Activated naive CD8-positive, alpha-beta T cell treated with anti-CD3 and anti-CD28 coated beads, Interleukin-2, amount 50 U/mL, for 24 hours (primary cell): Measurements from ENCODE around the gene ADAT1.

ENCODE experiments used
- ATAC-seq: fragments of 150-1000 bp; cut with Tn5 transposase; one replicate; pipeline ENCODE4 v1.10.0; 2021
- DNase-seq: peaks from one replicate; pipeline ENCODE4 v3.0.0; 2021
- H3K27ac Mint-ChIP-seq: one replicate; pipeline ENCODE4 v1.8.0; 2021; ENCODE audit warnings: mild to moderate bottlenecking, mixed read lengths
- H3K27me3 Mint-ChIP-seq: one replicate; pipeline ENCODE4 v1.8.0; 2021; ENCODE audit warnings: mixed read lengths
- H3K36me3 Mint-ChIP-seq: one replicate; pipeline ENCODE4 v1.8.0; 2021; ENCODE audit warnings: low read depth, mixed read lengths
- H3K4me1 Mint-ChIP-seq: one replicate; pipeline ENCODE4 v1.8.0; 2021; ENCODE audit warnings: mixed read lengths
- H3K4me3 Mint-ChIP-seq: one replicate; pipeline ENCODE4 v1.8.0; 2021; ENCODE audit warnings: mild to moderate bottlenecking, moderate library complexity, mixed read lengths
- H3K9me3 Mint-ChIP-seq: one replicate; pipeline ENCODE4 v1.8.0; 2021; ENCODE audit warnings: mixed read lengths

The ADAT1 gene, protein sequence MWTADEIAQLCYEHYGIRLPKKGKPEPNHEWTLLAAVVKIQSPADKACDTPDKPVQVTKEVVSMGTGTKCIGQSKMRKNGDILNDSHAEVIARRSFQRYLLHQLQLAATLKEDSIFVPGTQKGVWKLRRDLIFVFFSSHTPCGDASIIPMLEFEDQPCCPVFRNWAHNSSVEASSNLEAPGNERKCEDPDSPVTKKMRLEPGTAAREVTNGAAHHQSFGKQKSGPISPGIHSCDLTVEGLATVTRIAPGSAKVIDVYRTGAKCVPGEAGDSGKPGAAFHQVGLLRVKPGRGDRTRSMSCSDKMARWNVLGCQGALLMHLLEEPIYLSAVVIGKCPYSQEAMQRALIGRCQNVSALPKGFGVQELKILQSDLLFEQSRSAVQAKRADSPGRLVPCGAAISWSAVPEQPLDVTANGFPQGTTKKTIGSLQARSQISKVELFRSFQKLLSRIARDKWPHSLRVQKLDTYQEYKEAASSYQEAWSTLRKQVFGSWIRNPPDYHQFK

DNA sequence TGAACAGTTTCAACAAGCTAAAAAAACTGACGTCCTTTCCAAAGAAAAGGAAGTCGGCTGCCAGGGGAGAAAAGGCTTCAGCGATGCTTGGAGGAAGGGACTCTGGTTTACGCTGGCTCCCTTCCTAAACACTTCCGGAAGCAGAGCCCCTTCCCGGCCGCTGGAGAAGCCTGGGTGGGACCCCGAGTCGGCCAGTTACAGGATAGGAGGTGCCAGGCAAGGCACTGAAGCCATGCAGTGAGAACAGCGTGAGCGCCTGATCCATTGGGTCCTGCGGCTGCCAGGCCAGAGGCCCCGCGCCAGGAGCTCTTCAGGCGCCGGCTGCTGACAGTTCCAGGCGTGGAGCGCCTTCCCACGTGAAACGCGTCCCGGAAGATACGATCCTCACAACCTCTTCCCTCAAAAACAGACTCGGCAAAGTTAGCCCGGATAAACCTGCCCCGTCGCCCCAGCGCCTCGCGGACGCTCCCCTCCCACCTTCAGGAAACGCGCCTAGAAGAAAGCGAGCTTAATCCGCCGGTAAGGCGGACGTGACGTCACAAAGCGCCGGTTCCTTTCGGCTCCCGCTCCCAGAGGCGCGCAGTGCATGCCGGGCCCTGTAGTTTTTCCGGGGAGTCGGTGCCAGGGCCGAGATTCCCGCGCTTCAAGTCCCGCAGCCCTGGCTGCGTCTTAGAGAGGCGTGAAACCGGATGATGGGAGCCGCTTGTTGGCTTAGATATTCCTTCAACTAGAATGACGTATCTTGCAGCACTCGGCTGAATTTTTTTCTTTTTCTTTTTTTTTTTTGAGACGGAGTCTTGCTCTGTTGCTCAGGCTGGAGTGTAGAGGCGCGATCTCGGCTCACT, at the start of gene ADAT1:
Gene ADAT1 (minus strand): TSS at position 521 of the 845 bp plus-strand sequence. CDS start 2,482 bp downstream, outside the sequence.
- ATAC-seq: peak; percentile 97
- peak within 1 kb of the TSS; percentile 95 for H3K4me3 Mint-ChIP-seq
- H3K4me1 Mint-ChIP-seq: peaks cover 39% of the 10 kb centered on the region
- no peaks in the 10 kb centered on the region for H3K9me3 Mint-ChIP-seq
- peak; percentile 97 for DNase-seq
- H3K27ac Mint-ChIP-seq: peak within 1 kb of the TSS; percentile 96
- H3K36me3 Mint-ChIP-seq: peaks cover 53% of the 10 kb centered on the region
- H3K27me3 Mint-ChIP-seq: no peaks in the 10 kb centered on the region

GRCh38 chr16:75667503-75667902, 44.4 kb upstream of the ADAT1 start:
- Mint-ChIP-seq H3K4me1 (no peaks in the 10 kb centered on the region), H3K4me3 (no peak overlapping the region), H3K36me3 (peaks cover under 1% of the 10 kb centered on the region), H3K9me3 (no peaks in the 10 kb centered on the region), H3K27ac (no peak overlapping the region), H3K27me3 (no peaks in the 10 kb centered on the region)
- no peak for ATAC-seq
- no peak for DNase-seq

DNA sequence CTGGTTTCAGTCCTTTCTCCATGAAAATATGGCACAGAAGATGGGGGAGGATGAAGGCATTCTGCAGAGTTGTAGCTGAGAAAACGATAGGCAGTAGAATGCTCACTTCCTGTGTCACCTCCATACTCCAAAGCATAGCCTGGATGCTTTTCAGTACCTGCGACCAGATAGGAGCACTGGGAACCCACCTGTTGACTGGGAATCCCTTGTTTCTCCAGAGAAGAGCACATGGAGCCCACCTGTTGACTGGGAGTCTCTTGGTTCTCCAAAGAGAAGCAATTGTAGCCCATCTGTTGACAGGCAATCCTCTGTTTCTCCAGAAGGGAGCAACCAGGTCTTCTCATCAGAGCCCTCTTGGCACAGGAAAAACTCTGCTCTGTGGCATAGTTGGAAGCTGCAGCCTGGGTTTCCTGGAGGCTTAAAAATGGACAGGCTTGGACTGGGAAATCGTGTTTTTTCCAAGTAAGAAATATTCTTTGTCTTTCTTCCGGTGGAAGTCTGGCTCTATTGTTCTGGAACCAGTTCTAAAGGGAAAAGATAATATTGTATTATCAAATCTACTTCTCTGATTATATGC, 37.7 kb upstream of the ADAT1 start:
- H3K4me1 Mint-ChIP-seq: no peaks in the 10 kb centered on the region
- no peak for ATAC-seq
- no peak overlapping the region for H3K27ac Mint-ChIP-seq

GRCh38 chr16:75660321-75660720, 37.2 kb upstream of the ADAT1 start:
- H3K27ac Mint-ChIP-seq: no peak overlapping the region
- no peaks in the 10 kb centered on the region for H3K27me3 Mint-ChIP-seq
- no peaks in the 10 kb centered on the region for H3K9me3 Mint-ChIP-seq
- peaks cover 32% of the 10 kb centered on the region for H3K36me3 Mint-ChIP-seq
- ATAC-seq: no peak
- no peaks in the 10 kb centered on the region for H3K4me1 Mint-ChIP-seq
- no peak overlapping the region for H3K4me3 Mint-ChIP-seq
- DNase-seq: no peak

More for the DNA sequence above, 37.7 kb upstream of the ADAT1 start:
- Mint-ChIP-seq H3K9me3 (no peaks in the 10 kb centered on the region), H3K36me3 (peaks cover 30% of the 10 kb centered on the region), H3K4me3 (no peak overlapping the region), H3K27me3 (no peaks in the 10 kb centered on the region)
- DNase-seq: no peak

- H3K36me3 Mint-ChIP-seq: peaks cover 46% of the 10 kb centered on the region
- peaks cover 8% of the 10 kb centered on the region for H3K4me1 Mint-ChIP-seq
- H3K4me3 Mint-ChIP-seq: no peak overlapping the region
- no peaks in the 10 kb centered on the region for H3K27me3 Mint-ChIP-seq
- no peak overlapping the region for H3K27ac Mint-ChIP-seq
- ATAC-seq (no peak), DNase-seq (no peak)
- H3K9me3 Mint-ChIP-seq: no peaks in the 10 kb centered on the region
These were observed 35.1 kb upstream of the ADAT1 start for GRCh38 chr16:75658175-75658574.

DNA sequence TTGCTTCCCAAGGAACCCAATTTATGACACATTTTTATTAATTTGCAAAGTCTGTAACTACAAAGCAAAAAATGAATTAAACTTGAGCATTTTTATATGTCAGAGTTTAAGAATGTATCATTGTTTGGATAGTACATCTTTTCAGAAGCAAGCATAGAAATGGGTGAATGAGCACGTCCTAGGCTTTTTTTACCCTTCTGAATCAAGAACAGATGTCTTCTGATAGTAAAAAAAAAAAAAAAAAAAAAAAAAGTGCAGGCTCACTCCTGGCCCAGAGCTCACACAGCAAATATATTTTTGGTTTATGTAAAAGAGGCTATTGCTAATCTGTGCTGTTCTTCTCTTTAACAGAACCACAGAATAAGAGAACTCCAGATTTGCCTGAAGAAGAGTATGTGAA, 30.8 kb upstream of the ADAT1 start:
- Mint-ChIP-seq H3K27me3 (no peaks in the 10 kb centered on the region), H3K4me3 (no peak overlapping the region), H3K36me3 (peaks cover 48% of the 10 kb centered on the region), H3K9me3 (no peaks in the 10 kb centered on the region), H3K4me1 (peaks cover 43% of the 10 kb centered on the region), H3K27ac (peak overlapping the region; percentile 57)
- ATAC-seq: no peak
- DNase-seq: no peak

GRCh38 chr16:75648265-75649076, 25.4 kb upstream of the ADAT1 start:
- peaks cover 37% of the 10 kb centered on the region for H3K36me3 Mint-ChIP-seq
- peaks cover 74% of the 10 kb centered on the region for H3K4me1 Mint-ChIP-seq
- peak overlapping the region; percentile 91 for H3K4me3 Mint-ChIP-seq
- DNase-seq: peak; percentile 88
- H3K9me3 Mint-ChIP-seq: no peaks in the 10 kb centered on the region
- ATAC-seq: peak; percentile 9
- H3K27me3 Mint-ChIP-seq: no peaks in the 10 kb centered on the region
- H3K27ac Mint-ChIP-seq: peak overlapping the region; percentile 88

- H3K4me1 Mint-ChIP-seq: peaks cover 67% of the 10 kb centered on the region
- DNase-seq (peak; percentile 94), ATAC-seq (peak; percentile 92)
- H3K36me3 Mint-ChIP-seq: peaks cover 41% of the 10 kb centered on the region
- no peaks in the 10 kb centered on the region for H3K27me3 Mint-ChIP-seq
- H3K27ac Mint-ChIP-seq: peak within 1 kb of the TSS; percentile 98
- H3K9me3 Mint-ChIP-seq: no peaks in the 10 kb centered on the region
- H3K4me3 Mint-ChIP-seq: peak within 1 kb of the TSS; percentile 91
These were observed 24.6 kb upstream of the ADAT1 start, which contains the start of the genes KARS1 and TERF2IP for GRCh38 chr16:75647492-75648264. Gene KARS1 (minus strand): TSS chr16:75647665. CDS start chr16:75647639, 26 bp downstream. Gene TERF2IP (plus strand): TSS chr16:75647773. CDS start chr16:75647883, 110 bp downstream.

DNA sequence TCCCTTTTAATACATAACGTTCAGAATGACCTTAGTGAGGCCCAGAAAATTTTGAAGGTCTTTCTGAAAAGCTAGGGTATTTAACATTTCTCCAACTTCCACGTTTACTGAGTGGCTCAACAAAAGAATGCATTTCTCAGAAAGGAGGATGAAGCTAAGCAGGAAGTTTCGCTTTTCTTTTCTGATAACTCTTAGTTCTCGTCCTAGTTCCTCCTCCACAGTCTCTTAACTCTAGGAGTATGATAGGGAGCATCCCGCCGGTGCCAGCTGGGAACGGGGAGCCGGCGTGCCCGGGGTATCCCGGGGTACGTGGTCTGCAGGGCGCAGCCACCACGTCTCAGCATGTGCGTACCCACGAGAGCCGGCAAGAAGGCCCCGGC, 24.0 kb upstream of the ADAT1 start:
- Mint-ChIP-seq H3K27me3 (no peaks in the 10 kb centered on the region), H3K27ac (peak overlapping the region; percentile 98), H3K36me3 (peaks cover 46% of the 10 kb centered on the region), H3K9me3 (no peaks in the 10 kb centered on the region), H3K4me1 (peaks cover 65% of the 10 kb centered on the region), H3K4me3 (peak overlapping the region; percentile 91)
- ATAC-seq: peak; percentile 7
- DNase-seq: no peak

DNA sequence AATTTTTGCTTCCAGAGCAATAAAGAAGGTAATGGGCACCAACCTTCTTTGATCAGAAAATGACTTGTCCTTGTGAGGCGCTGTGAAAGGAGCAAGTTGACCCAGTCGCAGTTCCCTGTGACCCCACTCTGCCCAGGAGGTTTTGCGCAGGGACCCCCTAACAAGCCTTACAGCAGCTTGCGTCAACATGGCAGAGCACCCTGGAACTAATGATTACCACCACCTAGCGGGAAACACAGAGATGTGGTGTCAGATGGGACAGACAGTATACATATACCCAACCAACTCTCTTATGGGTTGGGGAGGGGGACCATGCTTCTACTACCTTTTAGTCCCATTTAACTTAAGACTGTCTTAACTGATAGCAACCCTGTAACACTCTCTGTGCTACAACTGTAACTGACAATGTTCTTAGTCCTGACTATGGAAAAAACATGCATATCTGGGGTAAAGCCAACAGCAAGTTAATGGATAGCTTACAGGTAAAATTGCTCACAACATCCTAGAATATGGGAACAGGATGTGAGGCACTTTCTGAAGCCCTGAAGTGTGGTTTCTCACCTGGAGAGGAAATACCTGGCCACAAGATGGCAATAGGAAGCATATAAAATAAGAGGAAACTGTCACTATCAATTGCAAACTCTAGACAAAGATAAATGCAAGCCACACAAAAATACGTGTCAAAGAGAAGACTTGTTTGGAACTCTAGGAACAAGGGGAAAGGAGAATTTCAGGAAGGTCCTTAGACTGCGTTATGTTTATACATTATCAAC, 21.3 kb upstream of the ADAT1 start:
- DNase-seq: no peak
- H3K9me3 Mint-ChIP-seq: no peaks in the 10 kb centered on the region
- H3K36me3 Mint-ChIP-seq: peaks cover 55% of the 10 kb centered on the region
- ATAC-seq: no peak
- H3K4me3 Mint-ChIP-seq: peak overlapping the region; percentile 91
- no peaks in the 10 kb centered on the region for H3K27me3 Mint-ChIP-seq
- H3K27ac Mint-ChIP-seq: peak overlapping the region; percentile 59
- H3K4me1 Mint-ChIP-seq: peaks cover 48% of the 10 kb centered on the region

DNA sequence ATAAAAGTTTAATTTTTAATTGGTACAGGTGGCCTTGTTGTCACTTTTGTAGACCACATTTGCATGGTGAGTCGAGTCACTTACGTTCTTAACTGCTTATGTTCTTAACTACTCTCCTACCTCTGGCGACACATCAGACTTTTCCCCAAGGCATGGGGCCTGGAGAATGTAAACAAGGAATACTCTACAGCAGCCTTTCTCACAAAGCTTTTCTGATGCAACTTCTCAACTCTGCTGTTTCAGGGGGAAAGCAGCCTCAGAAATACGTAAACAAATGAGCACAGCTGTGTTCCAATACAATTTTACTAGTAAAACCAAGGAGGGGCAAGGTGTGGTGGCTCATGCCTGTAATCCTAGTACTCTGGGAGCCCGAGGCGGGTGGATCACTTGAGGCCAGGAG, 17.5 kb upstream of the ADAT1 start:
- no peak for ATAC-seq
- no peaks in the 10 kb centered on the region for H3K27me3 Mint-ChIP-seq
- H3K4me3 Mint-ChIP-seq: no peak overlapping the region
- H3K4me1 Mint-ChIP-seq: peaks cover 39% of the 10 kb centered on the region
- DNase-seq: no peak
- H3K36me3 Mint-ChIP-seq: peaks cover 68% of the 10 kb centered on the region
- H3K9me3 Mint-ChIP-seq: no peaks in the 10 kb centered on the region
- peak overlapping the region; percentile 52 for H3K27ac Mint-ChIP-seq

GRCh38 chr16:75635036-75635435, 12.0 kb upstream of the ADAT1 start:
- no peak for ATAC-seq
- peaks cover 7% of the 10 kb centered on the region for H3K4me1 Mint-ChIP-seq
- no peak overlapping the region for H3K4me3 Mint-ChIP-seq
- no peaks in the 10 kb centered on the region for H3K9me3 Mint-ChIP-seq
- no peak for DNase-seq
- H3K36me3 Mint-ChIP-seq: peaks cover 70% of the 10 kb centered on the region
- no peaks in the 10 kb centered on the region for H3K27me3 Mint-ChIP-seq
- H3K27ac Mint-ChIP-seq: no peak overlapping the region
